ENCODE data around the gene LIMD2.

- TF ChIP-seq CTCF (IDR thresholded peaks at IDR 0.05; ENCODE audit: insufficient read depth, low read depth, low read length) (no peak), EZH2 (IDR thresholded peaks at IDR 0.05; ENCODE audit: insufficient read depth, low read length) (no peak)
These were observed 19.2 kb downstream of the LIMD2 start for GRCh38 chr17:63680700-63681099.

Data from astrocyte (in vitro differentiated cells and primary cell).